ENCODE measurements around the gene BANP.

The BANP gene

GRCh38 chr16:88060524-88061219 lies 109.4 kb downstream of the BANP start:
- TF ChIP-seq CTCF (conservative IDR thresholded peaks at IDR 0.05; ENCODE audit: low read depth, low read length), result no peak
- no peak overlapping the region for H2AFZ ChIP-seq (ENCODE audit: low read depth)
- no peaks in the 10 kb centered on the region for H3K36me3 ChIP-seq (ENCODE audit: insufficient read depth)
- H3K4me1 ChIP-seq (ENCODE audit: low read depth, poor library complexity, severe bottlenecking), result no peaks in the 10 kb centered on the region
- H3K4me3 ChIP-seq (IDR thresholded peaks at IDR 0.05; ENCODE audit: insufficient read depth, low read depth, low read length), result no peak overlapping the region
- no peaks in the 10 kb centered on the region for H3K79me2 ChIP-seq (ENCODE audit: insufficient read depth, low read depth)
- no peaks in the 10 kb centered on the region for H3K27me3 ChIP-seq (ENCODE audit: insufficient read depth, low read depth)
- no peak overlapping the region for H3K9ac ChIP-seq
- H3K27ac ChIP-seq, result no peak overlapping the region
- H4K20me1 ChIP-seq (ENCODE audit: insufficient read depth), result no peaks in the 10 kb centered on the region
- no peak overlapping the region for H3K4me2 ChIP-seq

GRCh38 chr16:88061346-88062110 lies 110.3 kb downstream of the BANP start:
- no peak overlapping the region for H2AFZ ChIP-seq (ENCODE audit: low read depth)
- no peaks in the 10 kb centered on the region for H3K4me1 ChIP-seq (ENCODE audit: low read depth, poor library complexity, severe bottlenecking)
- no peak overlapping the region for H3K4me3 ChIP-seq (IDR thresholded peaks at IDR 0.05; ENCODE audit: insufficient read depth, low read depth, low read length)
- no peak overlapping the region for H3K27ac ChIP-seq
- TF ChIP-seq CTCF (conservative IDR thresholded peaks at IDR 0.05; ENCODE audit: low read depth, low read length), result no peak
- no peaks in the 10 kb centered on the region for H3K27me3 ChIP-seq (ENCODE audit: insufficient read depth, low read depth)
- no peaks in the 10 kb centered on the region for H4K20me1 ChIP-seq (ENCODE audit: insufficient read depth)
- H3K79me2 ChIP-seq (ENCODE audit: insufficient read depth, low read depth), result no peaks in the 10 kb centered on the region
- H3K4me2 ChIP-seq, result no peak overlapping the region
- H3K36me3 ChIP-seq (ENCODE audit: insufficient read depth), result no peaks in the 10 kb centered on the region
- no peak overlapping the region for H3K9ac ChIP-seq

GRCh38 chr16:88062341-88063210 lies 111.3 kb downstream of the BANP start:
- no peaks in the 10 kb centered on the region for H4K20me1 ChIP-seq (ENCODE audit: insufficient read depth)
- H3K27me3 ChIP-seq (ENCODE audit: insufficient read depth, low read depth), result no peaks in the 10 kb centered on the region
- H3K4me2 ChIP-seq, result no peak overlapping the region
- H3K9ac ChIP-seq, result no peak overlapping the region
- H3K27ac ChIP-seq, result no peak overlapping the region
- H3K4me3 ChIP-seq (IDR thresholded peaks at IDR 0.05; ENCODE audit: insufficient read depth, low read depth, low read length), result no peak overlapping the region
- H3K36me3 ChIP-seq (ENCODE audit: insufficient read depth), result no peaks in the 10 kb centered on the region
- no peak overlapping the region for H2AFZ ChIP-seq (ENCODE audit: low read depth)
- no peak for TF ChIP-seq CTCF (conservative IDR thresholded peaks at IDR 0.05; ENCODE audit: low read depth, low read length)
- no peaks in the 10 kb centered on the region for H3K79me2 ChIP-seq (ENCODE audit: insufficient read depth, low read depth)
- H3K4me1 ChIP-seq (ENCODE audit: low read depth, poor library complexity, severe bottlenecking), result no peaks in the 10 kb centered on the region

- Histone ChIP-seq H3K4me1 (ENCODE audit: low read depth, poor library complexity, severe bottlenecking) (no peaks in the 10 kb centered on the region), H2AFZ (ENCODE audit: low read depth) (no peak overlapping the region), H3K9ac (no peak overlapping the region)
These were observed 112.1 kb downstream of the BANP start for GRCh38 chr16:88063211-88063773.

More at GRCh38 chr16:88063211-88063773, 112.1 kb downstream of the BANP start:
- Histone ChIP-seq H3K4me3 (IDR thresholded peaks at IDR 0.05; ENCODE audit: insufficient read depth, low read depth, low read length) (no peak overlapping the region), H3K36me3 (ENCODE audit: insufficient read depth) (no peaks in the 10 kb centered on the region), H3K27ac (no peak overlapping the region), H3K4me2 (no peak overlapping the region), H4K20me1 (ENCODE audit: insufficient read depth) (no peaks in the 10 kb centered on the region), H3K79me2 (ENCODE audit: insufficient read depth, low read depth) (no peaks in the 10 kb centered on the region), H3K27me3 (ENCODE audit: insufficient read depth, low read depth) (no peaks in the 10 kb centered on the region)
- no peak for TF ChIP-seq CTCF (conservative IDR thresholded peaks at IDR 0.05; ENCODE audit: low read depth, low read length)

Measured in KMS-11 (cell line).